HG02852 (cell line): Measurements from ENCODE around the gene ZNF407.

Experiments used
- ATAC-seq: cut with Tn5 transposase; IDR thresholded peaks from one replicate; pipeline ENCODE4 v1.9.1; 2021; ENCODE audit warnings: mild to moderate bottlenecking, moderate library complexity; ENCODE audit not compliant: unreplicated experiment

ZNF407 gene

DNA sequence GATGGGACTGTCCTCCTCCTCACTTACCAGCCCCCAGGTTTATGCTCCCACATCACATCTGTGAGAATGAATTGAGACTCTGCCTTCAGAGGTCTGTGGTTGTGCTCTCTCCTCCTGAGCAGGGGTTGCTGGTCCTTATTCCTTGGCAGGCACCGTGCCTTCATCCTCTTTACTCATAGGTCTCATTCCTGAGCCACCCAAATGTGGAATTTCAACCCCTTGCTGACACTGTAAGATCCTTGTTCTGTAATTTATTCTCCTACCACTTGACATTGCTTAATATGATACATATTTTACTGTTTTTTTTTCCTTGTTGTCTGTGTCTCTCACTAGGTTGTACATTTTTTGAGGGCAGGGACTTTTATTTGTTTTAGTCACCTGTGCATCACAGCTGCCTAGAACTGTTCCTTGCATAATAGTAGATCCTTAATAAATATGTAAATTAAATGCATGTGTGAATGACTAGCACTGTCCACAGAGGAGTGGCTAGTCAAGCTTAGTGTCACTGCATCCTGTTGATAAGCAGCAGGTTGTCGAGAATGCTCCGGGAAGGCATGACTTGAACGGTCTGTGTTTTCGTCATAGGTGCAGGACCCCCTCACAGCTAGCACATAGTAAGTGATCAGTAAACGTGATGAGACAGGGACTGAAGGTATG lies 180.6 kb downstream of the ZNF407 start:
- ATAC-seq = no peak

DNA sequence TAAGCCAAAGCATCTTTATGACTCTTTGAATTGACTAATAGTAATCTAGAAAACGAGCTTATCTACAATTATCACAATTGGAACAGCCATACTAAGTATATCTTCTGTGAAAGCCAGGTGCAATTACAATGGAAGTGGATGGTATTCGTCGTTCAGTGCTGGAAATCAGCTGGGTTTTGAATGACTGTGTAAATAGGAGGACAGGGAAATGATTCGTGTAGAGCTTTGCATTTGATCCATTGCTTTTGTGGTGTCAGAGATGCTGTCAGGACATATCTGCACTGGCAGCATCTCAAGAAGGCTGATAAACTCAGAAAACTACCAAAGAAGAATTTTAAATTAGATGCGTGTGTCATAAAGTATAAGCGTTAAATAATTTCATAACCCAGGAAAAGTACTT lies 187.1 kb downstream of the ZNF407 start:
- ATAC-seq = no peak

DNA sequence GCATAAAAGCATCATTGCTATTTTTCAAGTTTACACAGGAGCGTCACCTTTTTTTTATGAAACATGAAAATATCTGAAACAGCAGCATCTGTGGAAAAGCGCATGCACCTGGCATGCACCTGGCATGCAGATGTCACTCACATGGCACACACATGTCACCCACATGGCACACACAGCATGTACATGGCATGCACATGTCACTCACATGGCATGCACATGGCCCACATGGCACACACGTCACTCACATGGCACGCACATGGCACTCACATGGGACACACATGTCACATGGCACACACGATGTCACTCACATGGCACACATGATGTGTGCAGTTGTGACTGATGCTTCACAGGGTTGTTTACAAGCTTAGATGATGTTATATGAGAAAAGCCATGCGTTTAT lies 188.0 kb downstream of the ZNF407 start:
- ATAC-seq = no peak

- no peak for ATAC-seq
These were observed 191.0 kb downstream of the ZNF407 start for GRCh38 chr18:74788657-74789056.

DNA sequence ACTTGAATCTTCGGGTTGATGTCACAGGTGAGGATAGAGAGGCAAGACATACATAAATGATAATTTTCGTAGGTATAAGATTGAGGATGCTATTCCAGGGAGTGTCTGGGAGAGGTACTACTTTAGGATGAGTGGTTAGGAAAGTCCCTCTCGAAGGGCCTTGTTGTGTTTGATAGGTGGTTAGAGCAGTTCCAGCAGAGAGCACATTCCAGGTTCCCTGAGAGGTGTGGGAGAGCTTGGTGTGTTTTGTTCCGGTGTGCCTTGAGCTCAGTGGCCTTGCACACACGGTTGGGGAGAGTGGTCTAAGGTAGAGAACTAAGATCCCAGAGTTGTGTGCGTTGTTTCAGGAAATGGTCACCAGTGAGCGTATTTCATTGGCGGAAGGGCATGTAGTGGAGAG lies 191.4 kb downstream of the ZNF407 start:
- ATAC-seq = no peak

GRCh38 chr18:74790451-74790850 lies 192.8 kb downstream of the ZNF407 start:
- no peak for ATAC-seq

DNA sequence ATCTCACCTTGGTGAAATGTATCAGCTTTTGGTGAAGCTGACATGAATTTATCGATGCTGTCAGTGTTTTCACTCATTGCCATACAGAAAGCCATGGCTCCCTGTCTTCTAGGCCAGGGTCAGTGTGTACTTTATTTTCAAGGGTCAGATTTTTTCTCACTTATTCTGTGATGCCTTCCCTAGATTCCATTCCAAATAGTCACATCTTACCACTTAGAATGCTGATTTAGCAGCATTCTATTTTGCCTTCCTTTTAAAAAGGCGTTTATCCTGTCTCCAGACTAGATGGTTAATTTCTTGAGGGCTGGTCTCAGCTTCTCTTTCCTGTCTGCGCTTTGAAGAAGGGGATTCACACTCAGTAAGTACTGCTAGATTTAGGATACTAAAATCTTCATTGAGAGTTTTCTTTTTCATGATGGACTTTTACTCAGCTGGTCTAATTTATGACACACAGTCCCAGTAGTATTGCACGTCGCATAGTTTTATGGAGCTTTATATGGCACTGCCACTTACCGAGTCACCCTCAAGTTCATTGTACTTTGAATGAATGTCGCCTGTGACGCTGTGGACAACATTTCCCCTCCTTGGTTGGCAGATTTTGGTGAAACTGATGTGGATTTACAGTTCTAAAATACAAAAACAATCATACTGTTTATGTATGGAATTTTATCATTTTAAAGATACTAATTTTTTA lies 194.0 kb downstream of the ZNF407 start:
- ATAC-seq = no peak

- ATAC-seq = no peak
These were observed 196.1 kb downstream of the ZNF407 start for GRCh38 chr18:74793746-74794145.

DNA sequence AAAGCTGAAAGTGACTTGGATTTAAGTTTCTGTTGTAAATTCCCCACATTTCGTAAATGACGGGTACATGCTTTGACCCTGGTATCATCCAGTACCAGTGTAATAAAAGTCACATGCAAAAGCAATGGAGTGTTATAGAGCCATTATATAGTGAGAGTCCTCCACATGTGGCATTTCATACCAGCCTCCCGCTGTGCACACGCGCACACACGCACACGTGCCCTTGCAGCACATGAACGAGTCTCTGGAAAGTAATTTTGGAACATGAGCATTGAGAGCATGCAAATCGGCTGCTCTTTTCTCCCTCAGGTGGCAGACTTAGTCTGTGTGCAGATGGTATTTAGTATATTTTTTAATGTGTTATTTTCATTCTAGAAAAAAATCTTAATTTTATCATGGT lies 198.1 kb downstream of the ZNF407 start:
- no peak for ATAC-seq

DNA sequence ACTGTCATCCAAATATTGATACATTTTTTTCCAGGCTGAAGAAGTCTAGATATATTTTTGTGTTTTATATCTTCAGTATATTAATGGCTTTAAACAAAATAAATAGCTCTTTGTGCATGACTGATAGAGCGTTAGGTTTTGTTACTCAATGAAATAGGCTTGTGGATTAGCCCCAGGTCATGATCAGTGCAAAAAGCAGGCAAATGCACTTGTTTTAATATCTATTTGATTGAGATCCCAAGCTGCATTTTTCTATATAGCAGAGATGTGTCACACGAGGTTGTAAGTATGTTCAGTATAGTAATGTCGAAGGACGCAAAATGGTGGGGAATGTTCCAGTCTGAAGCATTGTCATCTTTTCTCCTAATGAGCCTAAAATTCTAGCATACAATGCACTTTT lies 198.5 kb downstream of the ZNF407 start:
- no peak for ATAC-seq

GRCh38 chr18:74796841-74797576 lies 199.3 kb downstream of the ZNF407 start:
- ATAC-seq = peak; percentile 97

DNA sequence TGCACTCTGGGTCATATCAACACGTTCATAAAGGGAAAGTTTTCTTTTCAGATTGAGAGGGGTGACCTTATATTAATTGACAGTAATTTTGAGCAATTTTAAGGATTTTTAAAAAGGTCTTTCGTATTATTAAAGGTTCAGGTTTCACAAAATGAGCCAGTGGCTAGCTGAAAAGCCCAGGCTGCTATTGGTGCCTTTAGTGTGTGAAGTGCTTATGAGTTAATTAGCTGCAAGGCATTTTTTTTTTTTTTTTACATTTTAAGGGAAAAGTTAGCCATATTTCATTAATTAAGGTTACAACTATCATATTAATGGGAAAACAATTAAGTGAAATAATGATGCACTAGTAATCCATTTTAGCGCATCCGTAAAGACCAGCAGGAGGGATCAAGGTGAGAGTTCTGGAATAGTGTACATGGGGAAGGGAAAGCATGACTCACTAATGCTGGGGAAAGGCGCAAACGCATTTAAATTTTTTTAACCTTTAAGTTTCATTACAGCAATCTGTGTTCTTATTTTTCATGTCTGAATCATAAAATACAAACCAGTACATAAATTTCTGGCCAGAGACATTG lies 200.0 kb downstream of the ZNF407 start:
- ATAC-seq = peak; percentile 31

- no peak for ATAC-seq
These were observed 201.9 kb downstream of the ZNF407 start for GRCh38 chr18:74799542-74799941.

GRCh38 chr18:74800098-74800497 lies 202.4 kb downstream of the ZNF407 start:
- no peak for ATAC-seq

GRCh38 chr18:74803117-74803516 lies 205.4 kb downstream of the ZNF407 start:
- no peak for ATAC-seq

- ATAC-seq = no peak
These were observed 206.1 kb downstream of the ZNF407 start for GRCh38 chr18:74803769-74804168.

DNA sequence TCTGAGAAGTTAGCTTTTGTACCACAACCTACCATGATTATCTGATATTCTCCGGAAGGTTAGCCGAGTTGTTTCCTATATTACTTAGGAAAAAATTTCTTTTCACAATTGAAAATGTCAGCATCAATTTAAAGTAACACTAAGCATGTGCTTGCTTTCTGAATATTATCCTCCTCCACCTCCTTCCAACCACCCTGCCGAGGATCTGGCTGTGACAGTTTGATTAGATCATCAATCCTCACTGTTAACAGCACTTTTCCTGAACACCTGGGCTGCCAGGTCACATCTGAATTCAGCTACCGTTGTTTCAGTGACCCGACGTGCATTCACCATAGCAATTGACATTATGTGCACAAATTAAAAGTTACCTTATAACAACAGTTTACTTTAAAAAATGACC lies 207.0 kb downstream of the ZNF407 start:
- no peak for ATAC-seq

DNA sequence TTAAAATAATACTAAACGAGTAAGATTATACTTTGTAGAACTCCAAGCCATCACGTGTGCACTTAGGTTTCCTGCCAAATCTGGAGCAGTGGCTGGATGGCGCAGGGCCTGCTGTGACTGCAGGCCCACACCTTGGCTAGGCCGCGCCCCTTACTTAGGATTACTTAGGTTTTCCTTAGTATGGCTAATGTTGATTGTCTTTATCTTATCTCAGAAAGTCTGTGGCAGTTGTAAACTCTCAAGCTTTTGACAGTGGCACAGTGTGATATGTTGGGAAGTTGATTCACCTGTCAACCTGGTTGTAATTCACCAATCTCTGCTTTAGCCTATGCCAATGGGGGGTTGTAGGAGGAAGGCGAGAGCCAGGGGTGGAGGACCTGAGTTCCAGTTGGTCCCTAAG lies 208.4 kb downstream of the ZNF407 start:
- ATAC-seq = no peak

GRCh38 chr18:74806700-74807416 lies 209.2 kb downstream of the ZNF407 start:
- peak; percentile 99 for ATAC-seq

- ATAC-seq = no peak
These were observed 219.9 kb downstream of the ZNF407 start for GRCh38 chr18:74817576-74817975.

DNA sequence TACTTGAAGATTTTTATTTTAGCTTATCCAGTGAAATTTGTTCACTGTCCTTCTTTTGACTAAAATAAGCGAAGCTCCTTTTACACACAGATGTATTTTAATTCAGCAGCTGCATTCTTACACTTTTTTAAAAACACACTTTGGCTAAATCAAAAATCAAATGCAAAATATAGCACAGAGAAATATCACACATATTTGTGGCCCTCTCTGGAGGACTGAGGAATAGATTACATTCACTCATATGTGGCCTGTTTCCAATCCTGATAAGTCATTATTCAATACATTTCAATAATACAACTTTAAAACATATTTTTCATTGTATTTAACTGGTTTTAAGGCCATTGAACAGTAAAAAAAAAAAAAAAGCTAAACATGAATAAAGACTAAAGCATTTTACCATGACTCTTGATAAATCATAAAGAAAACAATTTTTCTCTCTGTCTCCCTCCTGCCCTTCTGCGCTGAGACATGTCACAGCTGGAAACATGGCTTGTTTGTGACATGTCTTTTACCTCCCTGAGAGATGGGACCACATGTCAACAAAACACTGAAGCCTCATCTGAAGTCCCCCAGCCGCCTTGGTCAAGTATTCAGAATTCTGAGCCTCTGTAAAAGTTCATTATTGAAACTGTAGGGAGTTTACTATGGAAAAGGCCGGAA lies 221.0 kb downstream of the ZNF407 start:
- ATAC-seq = no peak
